Tibial nerve (tissue), 4 donors: Measurements from ENCODE around the gene CFAP47.

ENCODE experiments used
- CTCF ChIP-seq, 5 experiments: fragments of 200-600 bp in 3 of 5; fragments of 450-650 bp in 2 of 5; sonication (generic) in 3 of 5; IDR thresholded peaks; one replicate each; pipeline ENCODE4 v1.5.1; 2016 to 2019; ENCODE audit warnings: antibody characterized with exemption in 5 of 5, mild to moderate bottlenecking in 3 of 5, moderate library complexity in 2 of 5
- EP300 ChIP-seq, 2 donors: sonication (generic); formaldehyde crosslinking; IDR thresholded peaks; one replicate each; pipeline ENCODE4 v1.6.1; 2017; ENCODE audit warnings: antibody characterized with exemption in 2 of 2, mild to moderate bottlenecking in 1 of 2

GRCh38 chrX:36199928-36200327, 280.4 kb downstream of the CFAP47 start:
- TF ChIP-seq CTCF (IDR thresholded peaks at IDR 0.05) (no peak), EP300 (IDR thresholded peaks at IDR 0.05) (no peak)
